ENCODE measurements around the gene LCN12.

GRCh38 chr9:136944212-136944518 lies 7.9 kb upstream of the LCN12 start:
- no peak for TF ChIP-seq POLR2A (IDR thresholded peaks at IDR 0.05)
- TF ChIP-seq, protein P1, sequence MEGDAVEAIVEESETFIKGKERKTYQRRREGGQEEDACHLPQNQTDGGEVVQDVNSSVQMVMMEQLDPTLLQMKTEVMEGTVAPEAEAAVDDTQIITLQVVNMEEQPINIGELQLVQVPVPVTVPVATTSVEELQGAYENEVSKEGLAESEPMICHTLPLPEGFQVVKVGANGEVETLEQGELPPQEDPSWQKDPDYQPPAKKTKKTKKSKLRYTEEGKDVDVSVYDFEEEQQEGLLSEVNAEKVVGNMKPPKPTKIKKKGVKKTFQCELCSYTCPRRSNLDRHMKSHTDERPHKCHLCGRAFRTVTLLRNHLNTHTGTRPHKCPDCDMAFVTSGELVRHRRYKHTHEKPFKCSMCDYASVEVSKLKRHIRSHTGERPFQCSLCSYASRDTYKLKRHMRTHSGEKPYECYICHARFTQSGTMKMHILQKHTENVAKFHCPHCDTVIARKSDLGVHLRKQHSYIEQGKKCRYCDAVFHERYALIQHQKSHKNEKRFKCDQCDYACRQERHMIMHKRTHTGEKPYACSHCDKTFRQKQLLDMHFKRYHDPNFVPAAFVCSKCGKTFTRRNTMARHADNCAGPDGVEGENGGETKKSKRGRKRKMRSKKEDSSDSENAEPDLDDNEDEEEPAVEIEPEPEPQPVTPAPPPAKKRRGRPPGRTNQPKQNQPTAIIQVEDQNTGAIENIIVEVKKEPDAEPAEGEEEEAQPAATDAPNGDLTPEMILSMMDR (IDR thresholded peaks at IDR 0.05) = peak in 1 of 4 experiments; percentile 2
